ENCODE results near the gene PDGFRB. TPM values are rescaled to one million over a fixed set of nuclear protein-coding genes. Genes with fewer than 3 reads are reported as not detected.

PDGFRB gene
- total and polyA plus RNA-seq, 9 of the 15 experiments (the other 6 are each of a cell fraction or from before 2014, with no cell fraction given): 0.01 to 1.5 (median 0.09) TPM; not detected in 3

- DNase-seq (ENCODE audit: extremely low read depth in 1 of 4, low spot score in 3 of 4) (no peak), ATAC-seq (no peak), FAIRE-seq (no peak)
- 60% methylated on average over 18 of the region's 19 CpGs for WGBS (ENCODE audit: insufficient coverage, low coverage, missing lambda C conversion rate)
- Histone ChIP-seq H3K27ac (ENCODE audit: extremely low read depth, low read depth, low read length) (no peak overlapping the region), H3K9me1 (ENCODE audit: control insufficient read depth, insufficient read depth, low read length) (no peaks in the 10 kb centered on the region), H3K9ac (ENCODE audit: insufficient read depth in 1 of 2, low read depth in 2 of 2, low read length in 2 of 2) (peak overlapping the region in 1 of 2 experiments; percentile 55; a peak in 2 of 4 replicates), H3K4me2 (ENCODE audit: insufficient read depth, low read length) (no peak overlapping the region), H3K36me3 (ENCODE audit: control insufficient read depth, insufficient read depth, low read length) (no peaks in the 10 kb centered on the region), H3K79me2 (ENCODE audit: control insufficient read depth, insufficient read depth, low read length) (no peaks in the 10 kb centered on the region), H4K20me1 (replicated peaks; ENCODE audit: control insufficient read depth, insufficient read depth, low read length) (no peaks in the 10 kb centered on the region), H3K4me3 (no peak overlapping the region), H3K4me1 (replicated peaks in 1 of 2; ENCODE audit: control insufficient read depth in 2 of 2, insufficient read depth in 2 of 2, low read length in 2 of 2) (peaks cover 14 to 27% of the 10 kb centered on the region in 2 experiments; a peak in 4 of 5 replicates), H3K9me3 (replicated peaks; ENCODE audit: control insufficient read depth, insufficient read depth, low read depth, low read length) (no peaks in the 10 kb centered on the region), H3K27me3 (ENCODE audit: control insufficient read depth in 2 of 2, insufficient read depth in 2 of 2, low read length in 2 of 2) (no peaks in the 10 kb centered on the region), H2AFZ (ENCODE audit: low read depth, low read length) (no peak overlapping the region)
- intact Hi-C loops (cut with micrococcal nuclease): loop anchor here (10.0 kb wide), 2 partner anchors 46 to 286 kb away; no protein-coding TSS in a partner anchor
- POLR2A ChIA-PET: interaction anchor here (0.7 kb wide), 1 partner anchor 10 kb away, joined by 3 read pairs; no protein-coding TSS in a partner anchor
- TF ChIP-seq RBM14 (IDR thresholded peaks at IDR 0.05; ENCODE audit: borderline replicate concordance, insufficient read depth, low read depth, low read length) (no peak), HMGN3 (IDR thresholded peaks at IDR 0.05; ENCODE audit: borderline replicate concordance, extremely low read depth, insufficient read length, low read depth, low read length) (no peak), ZZZ3 (IDR thresholded peaks at IDR 0.05) (no peak), ZKSCAN3 (CRISPR knock-in tag; IDR thresholded peaks at IDR 0.05) (no peak), RFX7 (CRISPR knock-in tag; IDR thresholded peaks at IDR 0.05) (no peak), ETS2 (tag; IDR thresholded peaks at IDR 0.05; ENCODE audit: borderline replicate concordance, poor library complexity, severe bottlenecking) (no peak), SFPQ (IDR thresholded peaks at IDR 0.05; ENCODE audit: low read depth, low read length) (no peak), PHB2 (IDR thresholded peaks at IDR 0.05; ENCODE audit: low read depth) (no peak), HDAC1 (IDR thresholded peaks at IDR 0.05) (no peak), ZNF644 (tag; IDR thresholded peaks at IDR 0.05; ENCODE audit: low read depth) (no peak)
- TF ChIP-seq, protein P1, sequence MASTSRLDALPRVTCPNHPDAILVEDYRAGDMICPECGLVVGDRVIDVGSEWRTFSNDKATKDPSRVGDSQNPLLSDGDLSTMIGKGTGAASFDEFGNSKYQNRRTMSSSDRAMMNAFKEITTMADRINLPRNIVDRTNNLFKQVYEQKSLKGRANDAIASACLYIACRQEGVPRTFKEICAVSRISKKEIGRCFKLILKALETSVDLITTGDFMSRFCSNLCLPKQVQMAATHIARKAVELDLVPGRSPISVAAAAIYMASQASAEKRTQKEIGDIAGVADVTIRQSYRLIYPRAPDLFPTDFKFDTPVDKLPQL (IDR thresholded peaks at IDR 0.05; ENCODE audit: extremely low read depth, insufficient read length): no peak
- TF ChIP-seq, protein P2, sequence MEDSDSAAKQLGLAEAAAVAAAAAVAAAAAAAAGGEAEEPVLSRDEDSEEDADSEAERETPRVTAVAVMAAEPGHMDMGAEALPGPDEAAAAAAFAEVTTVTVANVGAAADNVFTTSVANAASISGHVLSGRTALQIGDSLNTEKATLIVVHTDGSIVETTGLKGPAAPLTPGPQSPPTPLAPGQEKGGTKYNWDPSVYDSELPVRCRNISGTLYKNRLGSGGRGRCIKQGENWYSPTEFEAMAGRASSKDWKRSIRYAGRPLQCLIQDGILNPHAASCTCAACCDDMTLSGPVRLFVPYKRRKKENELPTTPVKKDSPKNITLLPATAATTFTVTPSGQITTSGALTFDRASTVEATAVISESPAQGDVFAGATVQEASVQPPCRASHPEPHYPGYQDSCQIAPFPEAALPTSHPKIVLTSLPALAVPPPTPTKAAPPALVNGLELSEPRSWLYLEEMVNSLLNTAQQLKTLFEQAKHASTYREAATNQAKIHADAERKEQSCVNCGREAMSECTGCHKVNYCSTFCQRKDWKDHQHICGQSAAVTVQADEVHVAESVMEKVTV (CRISPR knock-in tag; IDR thresholded peaks at IDR 0.05): no peak
- no TSS peak for BruUV-seq (replicated peaks)
- in situ Hi-C loops (cut with MboI): no loop called here
- CTCF ChIA-PET (ENCODE audit: low intra/inter-chr PET ratio): no interaction called here
Observed at GRCh38 chr5:150120617-150121447, 34.8 kb downstream of the PDGFRB start.
